ENCODE data around the gene KCNJ5. TPM values are rescaled to one million over a fixed set of nuclear protein-coding genes. Genes with fewer than 3 reads are reported as not detected.
A peak's percentile ranks its signal among the peaks of the same experiment; 100 is the strongest.

KCNJ5 gene
- total RNA-seq, 1 donor from 2014 or later = not detected

- no peak for DNase-seq (ENCODE audit: low read depth in 2 of 2)
Measured at GRCh38 chr11:128871168-128871610, 20.0 kb upstream of the KCNJ5 start.

GRCh38 chr11:128872094-128872493, 19.1 kb upstream of the KCNJ5 start:
- no peak for DNase-seq (ENCODE audit: low read depth in 2 of 2)

- DNase-seq (ENCODE audit: low read depth in 2 of 2) = no peak
Measured at GRCh38 chr11:128872594-128872993, 18.6 kb upstream of the KCNJ5 start.

DNA sequence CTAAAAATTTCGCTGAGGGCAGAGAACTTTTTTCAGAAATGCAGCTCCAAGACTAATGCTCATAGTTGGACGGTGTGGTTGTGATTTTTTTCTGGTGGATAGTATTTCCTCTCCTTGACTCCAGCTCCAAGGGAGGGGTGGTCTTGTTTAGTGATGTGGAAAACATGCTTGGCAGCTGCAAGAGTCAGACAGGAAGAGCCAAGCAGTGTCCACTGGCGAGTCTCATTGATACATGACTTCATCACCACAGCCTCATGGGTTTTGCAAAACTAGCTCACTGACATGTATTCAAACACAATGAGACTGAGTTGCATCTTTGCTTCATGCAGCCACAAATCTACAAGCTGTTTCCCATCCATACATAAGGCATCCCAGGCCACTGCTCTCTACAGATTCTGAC, 16.7 kb upstream of the KCNJ5 start:
- no peak for DNase-seq (ENCODE audit: low read depth in 2 of 2)

GRCh38 chr11:128876133-128876650, 15.0 kb upstream of the KCNJ5 start:
- DNase-seq (ENCODE audit: low read depth in 2 of 2) = no peak

GRCh38 chr11:128877726-128878125, 13.4 kb upstream of the KCNJ5 start:
- no peak for DNase-seq (ENCODE audit: low read depth in 2 of 2)

DNA sequence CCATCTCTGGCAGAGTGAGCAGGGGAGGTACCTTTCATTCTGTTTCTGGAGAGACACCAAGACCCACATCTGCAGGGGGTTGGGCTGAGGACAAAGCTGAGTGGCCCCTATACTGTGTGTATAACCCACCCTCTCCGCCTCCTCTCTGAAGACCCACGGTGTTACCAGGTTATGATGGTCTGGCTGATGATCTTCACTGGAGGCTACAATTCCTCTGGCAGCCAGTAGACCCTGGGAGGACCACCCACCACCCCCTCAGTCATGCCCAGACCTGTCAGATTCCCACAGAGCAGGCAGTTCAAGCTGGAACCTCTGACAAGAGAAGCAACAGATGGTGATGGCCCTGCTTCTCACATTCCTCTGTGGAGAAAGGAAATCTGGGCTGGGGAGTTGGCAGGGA, 12.7 kb upstream of the KCNJ5 start:
- no peak for DNase-seq (ENCODE audit: low read depth in 2 of 2)

GRCh38 chr11:128879817-128880216, 11.3 kb upstream of the KCNJ5 start:
- DNase-seq (ENCODE audit: low read depth in 2 of 2) = no peak

- DNase-seq (ENCODE audit: low read depth in 2 of 2) = no peak
Measured at GRCh38 chr11:128881221-128881620, 9.9 kb upstream of the KCNJ5 start.

DNA sequence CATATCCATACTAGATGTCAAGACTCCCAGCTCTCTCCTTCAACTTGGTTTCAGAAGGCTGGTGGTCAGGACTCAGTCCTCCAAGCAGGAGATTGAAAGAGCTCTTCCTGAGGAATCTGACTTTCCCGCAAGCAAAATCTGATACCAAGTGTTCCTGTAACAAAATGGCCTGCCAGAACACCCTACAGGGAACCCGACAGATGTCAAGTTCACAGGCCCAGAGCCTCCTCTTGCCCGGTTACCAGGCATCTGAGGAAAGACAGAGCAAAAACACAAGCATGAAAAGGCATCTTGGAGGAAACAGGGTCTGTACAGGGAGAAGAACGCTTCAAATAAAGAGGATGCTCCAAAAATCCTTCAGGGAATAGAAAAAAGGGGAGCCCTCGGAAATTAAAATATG, 8.7 kb upstream of the KCNJ5 start:
- DNase-seq (ENCODE audit: low read depth in 2 of 2) = no peak

- no peak for DNase-seq (ENCODE audit: low read depth in 2 of 2)
Measured at GRCh38 chr11:128884054-128884453, 7.1 kb upstream of the KCNJ5 start.

DNA sequence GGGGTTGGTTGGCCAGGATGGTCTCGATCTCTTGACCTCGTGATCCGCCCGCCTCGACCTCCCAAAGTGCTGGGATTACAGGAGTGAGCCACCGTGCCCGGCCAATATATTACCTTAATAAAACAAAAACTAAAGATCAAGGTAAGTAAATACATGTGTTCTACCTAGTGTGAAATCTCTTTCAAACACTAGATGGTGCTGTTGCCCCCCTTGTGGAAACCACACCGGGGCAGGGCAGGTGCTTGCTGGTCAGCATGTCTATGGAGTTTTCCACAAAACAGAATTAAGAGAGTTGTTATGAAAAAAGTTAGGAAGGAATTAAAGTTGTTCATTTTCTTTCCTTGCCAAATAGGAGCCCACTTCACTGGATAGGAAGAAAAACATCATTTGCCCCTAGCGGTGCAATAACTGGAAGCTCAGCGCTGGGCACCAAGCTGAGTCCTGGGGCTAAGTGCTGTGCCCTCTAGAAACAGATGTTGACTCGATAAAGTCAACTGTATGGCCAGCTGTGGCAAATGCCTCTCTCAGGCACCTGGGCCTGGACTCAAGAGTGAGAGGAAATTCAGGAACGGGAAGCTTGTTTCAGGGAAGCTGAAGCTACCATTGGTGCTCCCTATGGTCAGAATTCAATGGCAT, 6.3 kb upstream of the KCNJ5 start:
- peak; percentile 61 to 71 for DNase-seq (ENCODE audit: low read depth in 2 of 2)

DNA sequence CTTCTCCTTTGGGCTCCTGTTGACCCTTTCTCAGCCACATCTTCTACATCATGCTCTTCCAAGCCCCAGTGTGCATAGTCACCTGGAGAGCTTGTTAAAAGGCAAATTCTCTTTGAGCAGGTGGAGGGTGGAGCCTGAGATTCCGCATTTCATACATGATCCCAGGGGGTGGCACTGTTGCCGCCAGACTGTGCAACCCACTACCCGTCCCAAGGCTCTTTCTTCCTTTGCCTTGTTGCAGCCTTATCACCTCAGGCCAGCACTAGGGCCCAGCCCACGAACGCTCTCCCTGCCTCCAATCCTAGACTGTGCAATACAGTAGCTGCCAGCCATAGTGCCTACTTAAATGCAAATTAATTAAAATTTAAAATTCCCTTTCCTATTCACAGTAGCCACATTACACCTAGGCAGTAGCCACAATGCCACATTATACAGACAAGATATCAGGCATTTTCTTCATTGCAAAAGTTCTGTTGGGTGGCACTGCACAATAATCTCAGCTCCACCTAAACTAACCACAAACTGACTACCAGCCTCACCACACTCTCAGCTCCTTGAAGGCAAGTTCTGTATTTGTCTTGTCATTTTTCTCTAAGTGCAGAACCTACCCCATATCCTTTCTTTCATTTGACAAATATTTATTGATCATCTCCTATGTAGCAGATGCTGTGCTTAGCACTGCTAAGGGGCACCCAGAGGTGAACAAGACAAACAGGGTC, 4.6 kb upstream of the KCNJ5 start:
- peak in 1 of 2 donors; percentile 25 for DNase-seq (ENCODE audit: low read depth in 2 of 2)

DNA sequence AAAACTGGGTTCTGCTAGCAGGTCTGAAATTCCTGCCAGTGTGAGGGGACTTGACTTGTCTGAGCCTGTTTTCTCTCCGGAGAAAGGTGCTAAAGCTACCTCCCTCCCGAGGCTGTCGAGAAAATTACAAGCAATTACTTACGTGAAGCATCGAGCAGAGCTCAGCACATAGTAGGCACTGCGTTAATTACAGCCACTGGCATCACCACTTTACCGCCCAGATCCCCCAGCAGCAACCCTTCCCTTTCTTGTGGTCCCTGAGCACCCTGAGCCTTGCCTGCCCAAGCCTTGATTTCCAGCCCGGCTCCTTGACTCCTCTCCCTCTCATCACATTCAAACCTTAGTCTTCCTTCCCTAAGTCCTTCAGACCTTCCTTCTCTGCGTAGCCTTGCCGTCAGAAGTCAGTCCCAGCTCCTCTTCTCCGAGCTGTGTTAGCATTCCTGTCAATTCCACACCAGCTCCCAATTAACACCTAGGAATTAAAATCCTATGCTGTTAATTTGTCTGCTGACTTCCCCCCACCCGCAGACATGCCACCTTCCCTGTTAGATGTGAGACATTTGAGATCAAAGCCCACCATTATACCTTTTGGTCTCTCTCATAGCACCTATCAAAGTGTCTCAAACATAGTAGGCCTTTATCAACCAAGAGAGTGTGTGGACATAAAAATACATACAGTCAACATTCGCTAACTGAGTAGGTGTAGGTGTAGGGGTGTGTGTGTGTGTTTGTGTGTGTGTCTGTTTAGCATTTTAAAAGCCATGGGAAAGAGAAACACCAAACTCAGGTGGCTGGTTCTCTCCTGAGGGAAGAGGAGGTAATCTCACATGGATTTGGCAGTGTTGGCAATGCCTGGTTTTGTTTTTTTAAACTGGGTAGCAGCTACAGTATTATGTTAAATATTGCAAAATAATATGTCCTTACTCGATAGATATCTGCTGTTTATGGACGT, 2.8 kb upstream of the KCNJ5 start:
- no peak for DNase-seq (ENCODE audit: low read depth in 2 of 2)

GRCh38 chr11:128889657-128890213, 1.4 kb upstream of the KCNJ5 start:
- DNase-seq (ENCODE audit: low read depth in 2 of 2) = no peak

DNA sequence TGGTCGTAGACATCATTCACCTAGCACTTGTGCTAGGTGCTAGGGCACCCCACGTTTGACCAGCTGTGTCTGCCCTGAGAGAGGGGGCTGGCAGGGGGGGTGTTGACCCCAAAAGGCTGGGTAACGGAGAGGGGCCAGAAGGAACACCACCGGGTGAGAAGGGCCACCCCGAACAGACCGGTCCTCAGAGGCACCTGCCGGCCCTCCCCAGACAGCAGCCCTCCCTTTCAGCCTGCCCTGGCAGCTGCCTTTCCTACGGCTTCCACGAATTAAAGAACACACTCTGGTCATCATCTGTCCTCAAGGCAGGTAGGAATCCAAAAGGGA, 977 bp upstream of the KCNJ5 start:
- DNase-seq (ENCODE audit: low read depth in 2 of 2) = no peak

DNA sequence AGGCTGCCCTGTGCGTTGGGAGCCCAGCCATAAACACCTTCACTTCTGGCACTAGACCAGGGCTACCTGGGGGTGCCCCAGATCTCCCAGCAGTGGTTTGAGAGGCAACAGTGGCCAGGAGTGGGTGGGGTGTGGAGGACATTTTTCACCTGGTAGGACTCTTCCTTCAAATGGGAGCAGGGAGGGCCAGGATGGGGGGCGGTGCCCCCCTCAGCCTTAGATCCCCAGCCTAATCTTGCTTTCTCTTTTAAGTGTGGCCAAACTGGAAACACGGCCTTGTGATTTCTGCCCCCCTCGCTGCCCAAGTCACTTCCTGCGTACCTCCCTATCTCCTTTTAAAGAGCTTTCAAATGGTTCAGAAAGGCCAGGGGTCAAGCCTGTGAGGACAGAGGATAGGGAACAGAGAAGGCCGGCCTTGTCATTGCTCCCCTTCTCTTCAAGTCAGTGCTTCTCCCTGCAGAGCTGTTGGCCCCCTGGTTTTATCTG, 800 bp downstream of the KCNJ5 start:
- no peak for DNase-seq (ENCODE audit: low read depth in 2 of 2)

DNA sequence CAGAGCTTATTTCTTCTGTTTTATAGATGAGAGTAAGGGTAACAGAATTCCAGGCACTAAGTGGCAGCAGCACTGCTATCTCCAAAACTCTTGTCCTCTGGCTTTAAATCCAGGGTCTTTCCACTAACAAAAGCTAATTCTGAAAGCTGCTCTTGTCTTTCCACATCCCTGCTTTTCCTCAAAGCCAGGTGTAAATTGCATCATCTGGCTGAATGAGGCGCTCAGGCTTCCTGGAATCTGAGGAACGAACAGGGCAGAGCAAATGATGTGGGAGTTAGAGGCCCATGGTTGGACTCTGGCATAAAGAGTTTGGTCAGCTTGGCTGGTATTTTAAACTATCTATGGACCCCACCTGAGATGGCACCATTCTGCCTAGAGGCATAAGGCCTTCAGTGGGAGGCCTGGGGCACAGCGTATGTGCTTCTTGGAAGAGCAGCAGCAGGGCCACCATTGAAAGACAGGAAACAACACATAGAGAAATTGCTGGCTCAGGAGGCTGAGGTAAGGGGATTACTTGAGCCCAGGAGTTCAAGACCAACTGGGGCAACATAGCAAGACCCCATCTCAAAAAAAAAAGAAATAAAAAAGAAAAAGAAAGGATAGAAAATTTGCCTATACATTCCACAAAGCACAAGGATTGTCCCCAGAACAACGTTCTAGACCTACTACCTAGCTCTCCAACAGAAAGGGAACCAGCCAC, 1.9 kb downstream of the KCNJ5 start:
- no peak for DNase-seq (ENCODE audit: low read depth in 2 of 2)

DNA sequence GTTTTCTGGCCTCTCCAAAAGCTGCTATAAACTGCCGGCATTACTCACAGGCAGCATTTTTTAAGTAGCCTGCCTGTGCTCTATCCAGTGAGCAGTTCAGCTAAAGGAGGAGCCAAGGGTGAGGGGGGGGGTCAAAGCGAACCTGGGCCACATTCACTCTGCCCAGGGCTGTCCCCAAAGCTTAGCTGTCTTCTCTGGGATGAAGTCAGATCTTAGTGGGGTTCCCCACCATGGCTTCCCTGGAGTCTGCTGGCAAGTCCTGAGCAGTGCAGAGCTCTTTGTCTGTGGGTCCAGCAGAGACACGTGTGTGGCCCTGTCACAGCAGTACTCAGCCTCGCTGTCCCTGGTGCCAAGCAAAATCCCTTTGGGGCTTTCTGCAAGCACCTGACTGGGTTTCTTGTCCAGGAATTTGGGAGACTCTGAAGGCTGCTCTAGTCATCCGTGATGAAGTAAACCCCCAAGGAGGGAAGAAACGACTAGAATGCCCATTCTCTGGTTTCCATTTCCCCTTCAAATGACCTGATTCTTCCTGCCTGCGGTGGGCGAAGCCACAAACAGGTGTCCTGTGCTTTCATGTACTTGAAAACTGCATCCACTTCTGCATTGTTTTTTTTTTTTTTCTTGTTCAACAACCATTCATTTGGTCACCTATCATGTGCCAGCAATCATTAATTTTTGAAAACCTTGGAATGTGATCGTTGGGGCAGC, 2.6 kb downstream of the KCNJ5 start:
- no peak for DNase-seq (ENCODE audit: low read depth in 2 of 2)

GRCh38 chr11:128894286-128894681, 3.1 kb downstream of the KCNJ5 start:
- no peak for DNase-seq (ENCODE audit: low read depth in 2 of 2)

Measured in dermis microvascular lymphatic vessel endothelial cell (primary cell).